ENCODE data around the gene ATG4C.

DNA sequence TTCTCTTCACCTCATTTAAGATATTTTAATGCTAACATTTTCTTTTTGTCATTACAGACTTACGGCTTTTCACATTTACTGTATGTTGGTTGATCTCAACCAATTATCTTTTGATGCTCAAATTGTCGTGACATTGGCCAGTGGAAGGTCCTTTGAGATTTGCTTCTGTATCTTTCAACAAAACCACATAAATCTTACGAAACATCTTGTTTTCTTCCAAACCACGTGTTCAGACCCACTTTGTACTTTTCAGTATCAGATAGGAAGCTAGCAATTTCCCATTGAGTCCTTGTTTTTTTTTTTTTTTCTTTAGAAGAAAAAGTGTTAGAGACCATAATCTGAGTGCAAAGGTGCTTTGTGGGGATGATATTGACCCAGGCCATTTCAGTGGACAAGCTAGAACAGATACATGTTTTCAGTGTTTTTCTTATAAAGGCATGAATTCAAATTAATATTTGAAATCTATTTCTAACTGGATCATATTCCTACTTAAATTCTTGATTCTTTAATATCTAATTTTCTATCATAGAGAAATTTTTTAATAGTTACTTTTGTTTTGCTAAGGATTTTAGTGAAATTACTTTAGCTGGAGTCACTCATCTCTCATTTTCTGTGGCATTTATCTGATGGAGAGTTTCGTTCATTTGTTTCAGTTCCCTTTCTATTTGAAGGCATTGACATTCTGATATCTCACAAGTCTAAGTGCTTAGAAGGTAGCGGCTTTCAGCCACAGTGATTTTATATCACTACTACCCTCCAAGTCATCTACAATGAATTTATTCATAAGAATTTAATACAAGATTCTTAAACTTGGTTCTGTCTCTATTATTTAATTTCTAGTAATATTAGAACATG lies 26.7 kb downstream of the ATG4C start:
- TF ChIP-seq, protein P1, sequence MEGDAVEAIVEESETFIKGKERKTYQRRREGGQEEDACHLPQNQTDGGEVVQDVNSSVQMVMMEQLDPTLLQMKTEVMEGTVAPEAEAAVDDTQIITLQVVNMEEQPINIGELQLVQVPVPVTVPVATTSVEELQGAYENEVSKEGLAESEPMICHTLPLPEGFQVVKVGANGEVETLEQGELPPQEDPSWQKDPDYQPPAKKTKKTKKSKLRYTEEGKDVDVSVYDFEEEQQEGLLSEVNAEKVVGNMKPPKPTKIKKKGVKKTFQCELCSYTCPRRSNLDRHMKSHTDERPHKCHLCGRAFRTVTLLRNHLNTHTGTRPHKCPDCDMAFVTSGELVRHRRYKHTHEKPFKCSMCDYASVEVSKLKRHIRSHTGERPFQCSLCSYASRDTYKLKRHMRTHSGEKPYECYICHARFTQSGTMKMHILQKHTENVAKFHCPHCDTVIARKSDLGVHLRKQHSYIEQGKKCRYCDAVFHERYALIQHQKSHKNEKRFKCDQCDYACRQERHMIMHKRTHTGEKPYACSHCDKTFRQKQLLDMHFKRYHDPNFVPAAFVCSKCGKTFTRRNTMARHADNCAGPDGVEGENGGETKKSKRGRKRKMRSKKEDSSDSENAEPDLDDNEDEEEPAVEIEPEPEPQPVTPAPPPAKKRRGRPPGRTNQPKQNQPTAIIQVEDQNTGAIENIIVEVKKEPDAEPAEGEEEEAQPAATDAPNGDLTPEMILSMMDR (IDR thresholded peaks at IDR 0.05) = no peak
- no peak for TF ChIP-seq POLR2AphosphoS5 (IDR thresholded peaks at IDR 0.05; ENCODE audit: insufficient read depth in 1 of 2, low read depth in 1 of 2)
